GM13976 (cell line): ENCODE data around the gene USP22.

Experiments used
- DNase-seq: peaks from one replicate; pipeline ENCODE4 v3.0.0; 2012; ENCODE audit warnings: low spot score
- in situ Hi-C: fragments of 300-500 bp; cut with MboI; formaldehyde crosslinking; loops from one replicate; pipeline ENCODE4 v1.12.0; 2022; ENCODE audit warnings: low sequenced_read_pairs, mixed read lengths, inconsistent platforms; ENCODE audit not compliant: unreplicated experiment
- TF ChIP-seq, protein P1 (sequence below): IDR thresholded peaks from 2 replicates; pipeline ENCODE4 v1.5.1; 2012; ENCODE audit warnings: borderline replicate concordance, mild to moderate bottlenecking; ENCODE audit not compliant: insufficient read depth; ENCODE audit errors: extremely low read depth, missing control alignments, control extremely low read depth

USP22 gene

DNA sequence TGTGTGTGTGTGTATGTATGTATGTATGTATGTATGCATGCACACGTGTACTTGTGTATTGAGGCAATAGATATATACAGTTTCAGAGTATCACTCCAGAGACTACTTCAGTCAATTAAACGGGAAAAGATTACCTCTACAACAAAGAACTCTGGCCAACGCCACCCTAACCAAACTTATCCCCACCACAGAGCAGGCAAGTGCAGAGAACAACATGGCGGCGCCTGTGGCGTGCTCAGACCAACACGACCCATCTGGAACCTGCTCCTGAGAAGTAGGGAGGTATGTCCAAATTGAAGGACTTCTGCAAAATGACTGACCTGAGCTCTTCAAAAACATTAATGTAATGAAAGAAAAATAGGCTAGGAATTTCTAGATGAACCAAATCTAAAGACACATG, 12.4 kb downstream of the USP22 start:
- TF ChIP-seq, protein P1, sequence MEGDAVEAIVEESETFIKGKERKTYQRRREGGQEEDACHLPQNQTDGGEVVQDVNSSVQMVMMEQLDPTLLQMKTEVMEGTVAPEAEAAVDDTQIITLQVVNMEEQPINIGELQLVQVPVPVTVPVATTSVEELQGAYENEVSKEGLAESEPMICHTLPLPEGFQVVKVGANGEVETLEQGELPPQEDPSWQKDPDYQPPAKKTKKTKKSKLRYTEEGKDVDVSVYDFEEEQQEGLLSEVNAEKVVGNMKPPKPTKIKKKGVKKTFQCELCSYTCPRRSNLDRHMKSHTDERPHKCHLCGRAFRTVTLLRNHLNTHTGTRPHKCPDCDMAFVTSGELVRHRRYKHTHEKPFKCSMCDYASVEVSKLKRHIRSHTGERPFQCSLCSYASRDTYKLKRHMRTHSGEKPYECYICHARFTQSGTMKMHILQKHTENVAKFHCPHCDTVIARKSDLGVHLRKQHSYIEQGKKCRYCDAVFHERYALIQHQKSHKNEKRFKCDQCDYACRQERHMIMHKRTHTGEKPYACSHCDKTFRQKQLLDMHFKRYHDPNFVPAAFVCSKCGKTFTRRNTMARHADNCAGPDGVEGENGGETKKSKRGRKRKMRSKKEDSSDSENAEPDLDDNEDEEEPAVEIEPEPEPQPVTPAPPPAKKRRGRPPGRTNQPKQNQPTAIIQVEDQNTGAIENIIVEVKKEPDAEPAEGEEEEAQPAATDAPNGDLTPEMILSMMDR = no peak
- peak; percentile 1 for DNase-seq
- in situ Hi-C loops = no loop called here

DNA sequence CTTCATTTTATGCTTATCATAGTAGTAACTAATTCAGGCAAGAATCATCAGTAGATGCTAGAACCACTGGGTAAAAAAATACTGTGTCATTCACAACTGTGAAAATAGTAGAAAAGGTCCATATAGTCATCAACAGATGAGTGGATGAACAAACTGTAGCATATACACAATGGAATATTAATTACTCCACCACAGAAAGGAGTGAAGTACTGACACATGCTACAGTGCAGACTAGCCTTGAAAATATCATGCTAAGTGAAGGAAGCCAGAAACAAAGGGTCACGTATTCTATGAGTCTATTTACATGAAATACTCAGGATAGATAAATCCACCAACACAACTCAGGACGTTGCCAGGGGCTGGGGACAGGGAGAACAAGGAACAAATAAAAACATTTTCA, 13.3 kb downstream of the USP22 start:
- TF ChIP-seq, protein P1 = no peak
- in situ Hi-C loops = no loop called here
- no peak for DNase-seq

DNA sequence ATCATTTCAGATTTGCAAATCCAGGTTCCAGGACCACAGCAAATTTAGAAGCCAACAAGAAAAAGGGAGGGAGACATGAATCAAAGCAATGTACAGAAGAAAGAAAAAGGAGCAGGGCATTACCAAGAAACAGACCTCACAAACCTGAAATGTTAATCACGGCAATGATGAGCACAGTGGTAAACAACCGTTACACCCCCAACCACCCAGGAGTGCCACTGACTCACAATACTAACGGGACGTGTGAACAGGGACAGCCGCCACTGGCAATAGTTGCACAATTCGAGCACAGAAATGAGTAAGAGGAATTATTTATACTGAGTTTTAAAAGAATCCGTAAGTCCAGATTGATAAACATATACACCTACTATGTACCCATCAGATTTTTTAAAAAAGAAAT, 13.8 kb downstream of the USP22 start:
- in situ Hi-C loops = no loop called here
- peak; percentile 4 for DNase-seq
- TF ChIP-seq, protein P1 = no peak

GRCh38 chr17:21028192-21028591, 14.6 kb downstream of the USP22 start:
- in situ Hi-C loops = no loop called here
- TF ChIP-seq, protein P1 = no peak
- DNase-seq = peak; percentile 0

- TF ChIP-seq, protein P1 = no peak
- in situ Hi-C loops = no loop called here
- peak; percentile 5 for DNase-seq
Observed at GRCh38 chr17:21027031-21027430, 15.8 kb downstream of the USP22 start.

- DNase-seq = no peak
- TF ChIP-seq, protein P1 = no peak
- in situ Hi-C loops = no loop called here
Observed at GRCh38 chr17:21025451-21025850, 17.4 kb downstream of the USP22 start.

- DNase-seq = peak; percentile 2
- in situ Hi-C loops = no loop called here
- TF ChIP-seq, protein P1 = no peak
Observed at GRCh38 chr17:21024024-21024423, 18.8 kb downstream of the USP22 start.
